Measurements from ENCODE around the gene EFNA4.

DNA sequence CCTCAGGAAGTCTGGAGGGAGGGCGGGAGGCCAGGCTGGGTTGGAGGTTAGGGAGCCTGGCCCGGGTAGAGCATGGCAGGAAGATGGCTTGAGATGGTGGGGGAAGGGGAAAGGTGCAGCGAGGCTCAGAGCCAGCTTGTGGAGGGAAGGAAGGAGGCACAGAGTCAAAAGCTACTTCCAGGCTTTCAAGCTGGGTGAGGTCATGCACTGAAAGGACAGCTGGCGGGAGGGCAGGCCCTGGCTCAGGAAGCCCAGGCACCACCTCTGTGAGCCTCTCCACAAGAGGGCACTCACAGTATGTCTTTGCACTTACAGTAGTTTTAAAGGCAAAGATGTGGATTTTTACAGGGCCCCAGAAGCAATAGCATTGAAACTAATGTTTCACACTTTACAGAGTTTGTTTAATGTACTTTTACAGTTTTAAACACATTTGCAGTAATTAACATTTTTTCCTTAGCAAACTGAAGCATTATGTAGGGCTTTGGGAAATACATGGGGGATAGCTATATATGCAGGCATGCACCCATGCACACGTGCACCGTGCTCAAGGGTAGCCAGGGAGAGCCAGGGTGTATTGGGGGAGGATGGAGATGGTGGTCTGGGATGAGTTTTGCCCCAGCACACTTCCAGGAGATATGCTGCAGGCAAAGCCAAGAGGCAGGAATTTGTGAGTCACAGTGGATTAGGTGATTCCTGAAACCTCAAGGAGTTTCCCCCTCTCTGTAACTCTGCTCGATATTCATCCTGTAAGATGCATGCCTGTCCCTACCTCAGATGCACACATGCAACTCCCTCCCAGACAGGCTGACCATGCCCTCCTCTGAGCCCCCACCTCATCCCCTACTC, 18.5 kb upstream of the EFNA4 start:
- no peak for TF ChIP-seq SRSF1 (IDR thresholded peaks at IDR 0.05; ENCODE audit: low read depth, low read length)
- no peak for TF ChIP-seq PYGO2 (tag; IDR thresholded peaks at IDR 0.05)
- TF ChIP-seq, protein P1, sequence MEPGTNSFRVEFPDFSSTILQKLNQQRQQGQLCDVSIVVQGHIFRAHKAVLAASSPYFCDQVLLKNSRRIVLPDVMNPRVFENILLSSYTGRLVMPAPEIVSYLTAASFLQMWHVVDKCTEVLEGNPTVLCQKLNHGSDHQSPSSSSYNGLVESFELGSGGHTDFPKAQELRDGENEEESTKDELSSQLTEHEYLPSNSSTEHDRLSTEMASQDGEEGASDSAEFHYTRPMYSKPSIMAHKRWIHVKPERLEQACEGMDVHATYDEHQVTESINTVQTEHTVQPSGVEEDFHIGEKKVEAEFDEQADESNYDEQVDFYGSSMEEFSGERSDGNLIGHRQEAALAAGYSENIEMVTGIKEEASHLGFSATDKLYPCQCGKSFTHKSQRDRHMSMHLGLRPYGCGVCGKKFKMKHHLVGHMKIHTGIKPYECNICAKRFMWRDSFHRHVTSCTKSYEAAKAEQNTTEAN (CRISPR knock-in tag; IDR thresholded peaks at IDR 0.05), result no peak
- TF ChIP-seq, protein P2, sequence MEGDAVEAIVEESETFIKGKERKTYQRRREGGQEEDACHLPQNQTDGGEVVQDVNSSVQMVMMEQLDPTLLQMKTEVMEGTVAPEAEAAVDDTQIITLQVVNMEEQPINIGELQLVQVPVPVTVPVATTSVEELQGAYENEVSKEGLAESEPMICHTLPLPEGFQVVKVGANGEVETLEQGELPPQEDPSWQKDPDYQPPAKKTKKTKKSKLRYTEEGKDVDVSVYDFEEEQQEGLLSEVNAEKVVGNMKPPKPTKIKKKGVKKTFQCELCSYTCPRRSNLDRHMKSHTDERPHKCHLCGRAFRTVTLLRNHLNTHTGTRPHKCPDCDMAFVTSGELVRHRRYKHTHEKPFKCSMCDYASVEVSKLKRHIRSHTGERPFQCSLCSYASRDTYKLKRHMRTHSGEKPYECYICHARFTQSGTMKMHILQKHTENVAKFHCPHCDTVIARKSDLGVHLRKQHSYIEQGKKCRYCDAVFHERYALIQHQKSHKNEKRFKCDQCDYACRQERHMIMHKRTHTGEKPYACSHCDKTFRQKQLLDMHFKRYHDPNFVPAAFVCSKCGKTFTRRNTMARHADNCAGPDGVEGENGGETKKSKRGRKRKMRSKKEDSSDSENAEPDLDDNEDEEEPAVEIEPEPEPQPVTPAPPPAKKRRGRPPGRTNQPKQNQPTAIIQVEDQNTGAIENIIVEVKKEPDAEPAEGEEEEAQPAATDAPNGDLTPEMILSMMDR (IDR thresholded peaks at IDR 0.05 in 2 of 3, conservative IDR thresholded peaks at IDR 0.05 in 1 of 3; ENCODE audit: insufficient read depth in 2 of 3, low read depth in 1 of 3, low read length in 3 of 3), result peak; percentile 76 to 92 (median 84)

Data from K562 (cell line).